NB4 (cell line): ENCODE results near the gene CCL22.

Experiments used
- DNase-seq: peaks from one replicate; pipeline ENCODE4 v3.0.0; 2010; ENCODE audit warnings: low read depth
- H3K4me3 ChIP-seq: one replicate; pipeline ENCODE4 v1.5.1; 2011; ENCODE audit warnings: mild to moderate bottlenecking, low read depth, low read length, moderate library complexity
- CTCF ChIP-seq: IDR thresholded peaks from one replicate; pipeline ENCODE4 v1.5.1; 2012; ENCODE audit warnings: low read depth, low read length
- MAX ChIP-seq: IDR thresholded peaks from 2 replicates; pipeline ENCODE4 v1.6.1; 2011; ENCODE audit warnings: low read depth, low read length
- MYC ChIP-seq: IDR thresholded peaks from 2 replicates; pipeline ENCODE4 v1.6.1; 2011; ENCODE audit warnings: low read depth, low read length
- POLR2A ChIP-seq: IDR thresholded peaks from 2 replicates; pipeline ENCODE4 v1.6.1; 2011; ENCODE audit warnings: mild to moderate bottlenecking; ENCODE audit not compliant: insufficient read length; ENCODE audit errors: extremely low read depth

Gene CCL22

GRCh38 chr16:57401943-57402640, 43.5 kb downstream of the CCL22 start:
- H3K4me3 ChIP-seq = no peak overlapping the region
- TF ChIP-seq MAX (no peak), POLR2A (no peak), CTCF (no peak), MYC (no peak)
- DNase-seq = no peak

GRCh38 chr16:57403965-57404817, 45.6 kb downstream of the CCL22 start, which contains the start of gene CCL17:
TSS of gene CCL17 (plus strand) at chr16:57404767. CDS start at chr16:57413933, 9,166 bp downstream.
- H3K4me3 ChIP-seq = no peak within 1 kb of the TSS
- no peak for DNase-seq
- TF ChIP-seq MYC (no peak), CTCF (no peak), MAX (no peak), POLR2A (no peak)

- no peak for DNase-seq
- H3K4me3 ChIP-seq = no peak overlapping the region
- no peak for TF ChIP-seq MYC
- TF ChIP-seq CTCF = no peak
- no peak for TF ChIP-seq MAX
- no peak for TF ChIP-seq POLR2A
Measured at GRCh38 chr16:57405097-57405496, 46.5 kb downstream of the CCL22 start.

GRCh38 chr16:57406881-57407280, 48.3 kb downstream of the CCL22 start:
- peak; percentile 58 for DNase-seq
- TF ChIP-seq MYC (no peak), POLR2A (no peak), CTCF (no peak), MAX (no peak)
- H3K4me3 ChIP-seq = no peak overlapping the region

GRCh38 chr16:57407521-57408353, 49.2 kb downstream of the CCL22 start:
- no peak for DNase-seq
- H3K4me3 ChIP-seq = no peak overlapping the region
- TF ChIP-seq MAX (no peak), POLR2A (no peak), MYC (no peak), CTCF (no peak)
